Fibroblast of the conjunctiva (primary cell): ENCODE results near the gene GNAO1.

Source experiments
- DNase-seq: peaks from one replicate; pipeline ENCODE4 v3.0.0-alpha.2; 2010; ENCODE audit warnings: low read depth

The GNAO1 gene

DNA sequence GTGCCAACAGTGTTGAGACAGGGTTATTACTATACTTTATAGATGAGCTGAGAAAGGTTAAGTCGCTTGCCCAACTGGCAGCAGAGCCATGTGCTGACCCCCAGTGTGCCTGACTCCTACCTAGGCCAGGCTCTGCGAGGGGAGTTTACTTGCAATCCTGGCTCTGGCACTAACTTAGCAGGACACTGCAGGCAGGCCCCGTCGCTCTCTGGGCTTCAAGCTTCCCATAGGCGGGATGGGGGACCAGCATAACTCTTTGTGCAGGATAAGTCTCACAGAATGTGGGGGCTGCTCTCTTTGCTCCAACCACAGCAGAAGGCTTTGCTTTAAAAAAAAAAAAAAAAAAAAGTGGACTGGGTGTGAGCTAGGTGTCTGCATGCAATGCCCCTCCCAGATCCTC, 102.7 kb downstream of the GNAO1 start:
- DNase-seq = no peak

DNA sequence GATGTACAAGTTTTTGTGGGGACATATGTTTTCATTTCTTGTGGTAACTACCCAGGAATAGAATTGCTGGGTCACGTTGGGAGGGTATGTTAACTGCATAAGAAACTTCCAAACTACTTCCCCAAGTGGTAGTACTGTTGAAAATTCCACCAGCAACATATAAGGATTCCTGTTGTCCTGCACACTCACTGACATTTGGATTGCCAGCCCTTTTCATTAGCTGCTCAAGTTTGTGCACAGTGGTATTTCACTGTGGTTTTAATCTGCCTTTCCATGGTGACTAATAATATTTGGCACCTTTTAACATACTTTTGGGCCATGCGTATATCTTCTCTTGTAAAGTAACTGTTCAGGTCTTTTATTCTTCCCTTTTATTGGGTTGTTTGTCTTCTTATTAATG, 103.3 kb downstream of the GNAO1 start:
- DNase-seq = no peak

DNA sequence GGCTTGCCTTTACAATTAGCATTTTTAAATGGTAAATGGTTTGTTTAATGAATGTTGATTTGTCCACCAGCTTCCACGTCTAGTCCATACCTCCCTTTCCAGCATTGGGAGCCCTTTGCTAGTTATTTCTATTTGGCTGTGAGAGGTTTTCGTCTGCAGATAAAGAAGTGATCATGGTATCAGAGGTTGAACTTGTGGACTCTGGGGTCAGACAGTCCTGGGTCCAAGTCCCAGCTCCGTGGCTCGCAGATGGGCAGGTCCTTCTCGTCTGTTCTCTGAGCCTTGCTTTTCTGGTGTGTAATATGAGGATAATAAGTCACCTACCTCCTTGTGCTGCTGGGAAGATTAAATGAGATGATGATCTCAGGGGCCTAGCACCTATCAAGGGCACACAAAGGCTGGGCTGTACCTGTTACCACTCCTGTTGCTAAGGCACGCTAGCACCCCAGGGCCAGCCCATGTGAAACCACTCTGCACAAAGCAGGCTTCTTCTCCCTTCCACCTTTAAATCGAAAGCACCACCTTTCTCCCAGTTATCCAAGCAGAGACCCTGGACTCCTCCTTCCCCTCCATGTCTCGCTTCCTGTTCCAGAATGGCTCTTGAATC, 103.9 kb downstream of the GNAO1 start:
- DNase-seq = no peak

DNA sequence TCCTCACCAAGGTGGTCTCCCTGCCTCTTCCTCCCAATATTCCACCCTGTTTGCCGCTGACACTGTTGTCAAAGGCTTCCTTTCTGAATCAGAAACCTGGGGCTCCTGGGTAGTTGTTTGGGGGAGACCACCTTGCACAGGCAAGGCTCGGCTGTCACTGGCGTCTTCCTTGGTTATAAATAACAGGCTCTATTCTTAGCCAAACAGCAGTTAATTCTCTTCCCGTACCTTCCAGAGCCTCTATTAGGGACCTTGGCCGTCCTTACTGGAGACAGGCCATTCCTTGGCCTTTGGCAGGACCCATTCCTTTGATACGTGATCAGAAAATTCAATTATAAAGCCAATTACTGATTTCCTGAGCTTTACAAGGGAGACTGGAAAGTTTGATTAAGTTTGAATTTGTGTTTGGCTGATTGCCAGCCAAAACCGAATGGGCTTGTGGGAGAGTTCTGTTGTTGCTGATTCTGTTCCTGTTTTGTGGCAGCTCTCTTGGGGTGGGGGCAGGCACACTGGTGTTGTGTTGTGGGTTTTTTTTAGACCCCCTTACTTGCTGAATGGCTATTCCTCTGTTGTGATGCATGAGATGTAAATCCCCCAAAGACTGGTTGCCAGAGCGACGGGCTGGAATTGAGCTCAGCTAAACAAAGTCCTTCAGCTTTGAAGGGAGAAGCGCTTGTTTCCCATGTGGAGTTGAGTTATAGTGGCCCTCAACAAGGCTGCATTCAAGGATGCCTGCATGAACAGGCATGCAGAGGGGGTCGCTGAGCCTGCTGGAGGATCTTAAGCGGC, 104.6 kb downstream of the GNAO1 start:
- no peak for DNase-seq

DNA sequence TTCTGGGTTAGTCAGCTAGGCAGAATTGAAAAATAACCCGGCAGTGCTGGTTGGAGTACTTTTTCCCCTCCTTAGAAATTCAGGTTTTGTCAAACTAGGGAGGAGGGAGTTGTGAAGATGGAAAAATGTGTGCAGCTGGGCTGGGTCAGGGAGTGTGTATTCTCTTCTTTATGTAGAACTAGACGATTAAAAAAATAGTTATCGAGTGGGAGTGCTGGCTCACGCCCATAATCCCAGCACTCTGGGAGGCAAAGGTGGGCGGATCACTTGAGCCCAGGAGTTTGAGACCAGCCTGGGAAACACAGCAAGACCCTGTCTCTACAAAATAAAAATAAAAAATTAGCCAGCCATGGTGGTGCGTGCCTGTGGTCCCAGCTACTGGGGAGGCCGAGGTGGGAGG, 106.4 kb downstream of the GNAO1 start:
- DNase-seq = no peak

DNA sequence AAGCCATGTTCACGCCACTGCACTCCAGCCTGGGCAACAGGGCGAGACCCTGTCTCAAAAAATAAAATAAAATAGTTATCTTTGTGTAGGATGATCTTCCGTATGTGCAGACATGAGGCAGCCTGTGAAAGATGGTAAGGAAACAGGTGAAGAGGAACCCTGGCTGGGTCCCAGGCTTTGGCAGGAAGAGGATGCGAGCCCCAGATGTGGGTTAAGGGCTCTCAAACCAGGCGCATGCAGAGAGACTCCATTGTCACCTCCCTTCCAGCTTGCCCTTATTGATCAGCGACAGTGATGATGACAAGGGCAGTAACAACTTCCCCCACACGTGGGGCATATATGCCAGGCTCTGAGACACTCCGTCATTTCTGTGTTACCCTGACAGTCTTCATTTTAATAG, 106.8 kb downstream of the GNAO1 start:
- DNase-seq = no peak

DNA sequence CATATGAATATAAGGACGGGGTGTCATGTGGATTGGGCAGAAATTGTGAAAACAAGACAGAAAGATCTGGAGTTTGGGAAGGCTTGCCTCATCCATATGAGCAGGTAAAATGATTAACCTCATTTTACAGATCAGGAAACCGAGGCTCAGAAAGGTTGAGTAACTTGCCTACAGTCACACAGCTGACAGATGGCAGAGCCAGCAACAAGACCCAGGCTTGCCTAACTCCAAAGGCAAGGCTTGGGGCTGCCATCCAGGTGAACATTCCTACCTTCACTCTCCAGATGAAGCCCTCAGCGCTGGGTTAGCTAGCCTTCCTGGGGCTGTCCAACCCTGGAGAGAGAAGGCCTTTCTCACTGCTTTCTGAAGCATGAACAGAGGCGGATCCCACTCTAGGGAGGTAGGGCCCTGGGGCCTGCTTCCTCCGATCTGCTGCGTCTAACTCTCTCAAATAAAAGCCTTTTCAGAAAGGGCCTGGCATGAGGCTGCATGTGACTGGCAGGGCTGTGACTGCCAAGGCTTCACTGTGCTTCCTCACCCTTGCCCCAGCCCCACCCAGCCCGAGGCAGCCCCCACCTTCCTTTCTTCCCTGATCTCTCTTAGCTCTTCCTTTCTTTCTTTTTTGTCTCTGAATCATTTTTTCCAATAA, 107.8 kb downstream of the GNAO1 start:
- DNase-seq = no peak

DNA sequence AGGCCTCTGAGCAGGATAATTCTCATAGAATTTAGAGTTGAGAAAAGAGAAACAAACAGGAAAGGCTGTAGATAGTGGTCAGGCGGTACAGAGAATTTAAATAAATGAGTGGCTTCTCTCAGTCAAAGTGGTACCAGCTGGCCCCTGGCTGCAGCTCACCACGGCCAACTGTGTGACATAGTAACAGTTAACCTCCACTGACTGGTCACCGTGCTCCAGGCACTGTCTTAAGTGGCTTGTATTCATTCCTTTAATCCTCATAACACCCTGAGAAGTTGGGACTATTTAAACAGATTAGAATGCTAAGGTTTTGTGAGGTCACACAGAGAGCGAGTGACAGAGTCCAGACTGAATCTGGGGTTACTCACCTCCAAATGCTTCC, 108.9 kb downstream of the GNAO1 start:
- DNase-seq = no peak

DNA sequence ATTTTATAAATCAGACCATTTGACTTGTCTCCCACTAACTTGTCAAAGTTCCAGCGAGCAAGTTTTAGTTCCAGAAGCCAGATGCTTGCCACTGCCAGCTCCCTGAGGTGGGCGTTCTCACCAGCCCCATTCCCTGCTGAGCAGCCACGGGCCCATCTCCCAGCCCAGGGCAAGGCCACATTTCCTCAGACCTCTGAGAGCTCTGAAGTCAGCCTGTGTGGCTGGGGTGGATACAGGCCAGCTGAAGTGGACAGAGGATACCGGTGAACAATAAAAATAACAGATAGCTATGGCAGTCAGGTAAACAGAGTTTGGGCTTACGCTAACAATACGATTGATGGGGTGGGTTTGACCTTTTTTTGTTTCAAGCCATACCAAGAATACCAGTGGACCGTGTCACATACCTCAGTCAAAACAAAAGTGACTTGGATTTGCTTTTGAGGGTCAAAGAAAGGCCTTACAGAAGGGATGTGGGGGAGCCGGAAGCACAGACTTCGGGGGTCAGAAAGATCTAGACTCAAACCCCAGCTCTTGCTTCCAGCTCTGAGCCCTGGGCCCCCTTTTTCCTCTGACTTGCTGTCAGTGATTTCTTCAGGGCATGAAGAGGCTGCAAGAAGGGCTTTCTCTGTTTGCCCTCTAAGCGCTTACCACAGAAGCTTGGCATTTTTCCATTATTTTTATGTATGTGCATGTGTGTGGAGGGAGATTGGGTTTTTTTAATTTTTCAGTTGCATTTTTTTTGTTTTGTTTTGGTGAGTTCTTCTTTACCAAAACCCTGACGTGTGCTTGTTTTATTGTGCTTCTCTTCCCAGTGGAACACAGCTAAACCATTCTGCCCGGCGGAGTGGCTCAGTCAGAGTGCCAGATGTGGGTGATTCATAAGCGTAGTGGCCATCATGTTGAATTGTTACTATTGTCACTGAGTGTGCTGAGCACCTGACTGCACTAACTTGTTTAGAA, 109.9 kb downstream of the GNAO1 start:
- no peak for DNase-seq

DNA sequence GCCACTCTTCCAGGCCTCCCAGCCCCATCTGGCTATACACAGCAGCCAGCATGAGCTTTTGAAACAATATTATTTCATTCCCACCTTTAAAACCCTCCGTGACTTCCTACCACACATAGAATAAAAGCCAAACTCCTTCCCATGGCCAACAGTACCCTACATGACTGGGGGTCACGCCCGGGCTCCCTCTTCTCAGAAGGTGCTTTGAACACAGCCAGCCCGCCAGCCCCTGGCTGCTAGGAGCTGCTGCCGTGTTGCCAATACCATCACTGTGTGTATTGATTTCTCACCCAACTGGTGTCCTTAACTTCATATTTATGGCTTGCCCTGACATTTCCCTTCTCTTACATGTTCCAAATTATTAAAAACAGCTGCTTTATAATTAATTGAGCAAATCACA, 111.2 kb downstream of the GNAO1 start:
- no peak for DNase-seq

DNA sequence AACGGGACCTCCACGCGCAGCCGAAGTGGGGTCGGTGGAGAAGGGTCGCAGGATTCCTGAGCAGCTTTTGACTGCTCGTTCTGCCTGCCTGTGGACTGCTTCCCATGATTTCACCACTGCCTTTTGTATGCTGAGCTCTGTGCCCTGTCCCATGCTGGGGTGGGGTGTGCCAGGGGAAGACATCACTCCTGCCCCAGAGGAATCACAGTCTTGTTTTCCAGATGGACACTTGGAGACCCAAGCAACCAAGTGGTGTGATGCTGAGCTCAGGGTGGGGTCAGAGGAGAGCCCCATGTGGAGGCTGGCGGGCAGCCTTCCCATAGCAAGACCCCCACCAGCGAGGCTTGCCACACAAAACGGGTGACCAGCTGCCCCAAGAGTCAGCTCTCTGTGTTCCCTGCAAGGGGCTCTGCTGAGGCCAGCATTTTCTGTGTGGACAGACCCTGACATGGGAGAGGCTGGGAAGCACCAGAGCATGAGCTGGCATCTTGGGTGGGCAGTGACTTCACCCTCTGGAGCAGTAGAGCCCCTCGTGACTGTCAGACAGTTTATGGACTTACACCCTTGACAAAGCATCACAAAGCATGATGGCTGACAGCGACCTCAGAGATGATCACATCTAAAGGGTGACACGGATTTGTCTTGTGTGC, 111.9 kb downstream of the GNAO1 start:
- DNase-seq = no peak

DNA sequence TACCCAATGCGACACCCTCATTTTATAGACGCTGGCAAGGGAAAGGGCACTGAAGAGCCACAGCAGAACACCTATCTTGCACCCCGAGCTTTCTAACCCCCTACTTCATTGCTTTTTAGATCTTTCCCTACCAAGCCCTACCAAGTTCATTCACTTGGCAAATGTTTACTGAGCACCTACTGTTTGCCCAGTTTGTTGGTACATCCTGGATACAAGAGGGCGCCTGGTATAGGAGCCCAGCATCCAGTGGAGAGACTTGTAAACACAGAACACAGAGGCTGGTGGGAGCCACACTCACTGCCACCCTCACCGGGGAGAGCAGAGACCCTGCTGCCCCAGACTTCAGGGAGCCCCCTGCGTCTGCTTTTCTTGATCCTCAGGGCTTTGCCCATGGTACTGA, 112.6 kb downstream of the GNAO1 start:
- no peak for DNase-seq

DNA sequence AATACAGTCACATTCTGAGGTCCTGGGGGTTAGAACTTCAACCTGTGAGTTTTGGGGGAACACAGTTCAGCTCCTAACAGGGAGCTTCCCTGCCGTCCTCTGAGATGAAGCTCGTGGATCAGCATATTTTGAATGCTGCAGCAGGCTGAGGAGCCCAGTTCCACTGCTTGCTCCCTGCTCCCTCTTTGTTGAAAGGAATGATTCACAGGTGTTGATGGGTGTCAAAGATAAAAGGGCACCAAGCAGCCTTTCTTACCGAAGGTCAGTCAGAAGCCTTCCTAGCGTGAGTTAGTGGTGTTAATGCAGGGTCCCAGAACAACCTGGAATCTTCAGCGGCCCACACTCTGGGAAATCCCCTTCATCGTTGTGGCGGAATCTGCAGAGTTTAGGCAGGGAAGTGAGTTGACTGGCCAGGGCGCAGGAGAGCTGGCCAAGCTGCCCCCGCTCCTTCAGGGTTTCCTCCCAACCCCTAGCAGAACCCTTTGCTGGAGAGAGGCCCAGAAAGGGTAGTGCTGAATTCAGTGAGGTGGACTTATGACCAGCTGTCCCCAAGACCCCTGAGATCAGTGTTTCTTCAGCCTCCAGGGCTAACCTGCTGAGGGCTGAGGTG, 114.8 kb downstream of the GNAO1 start:
- DNase-seq = no peak

DNA sequence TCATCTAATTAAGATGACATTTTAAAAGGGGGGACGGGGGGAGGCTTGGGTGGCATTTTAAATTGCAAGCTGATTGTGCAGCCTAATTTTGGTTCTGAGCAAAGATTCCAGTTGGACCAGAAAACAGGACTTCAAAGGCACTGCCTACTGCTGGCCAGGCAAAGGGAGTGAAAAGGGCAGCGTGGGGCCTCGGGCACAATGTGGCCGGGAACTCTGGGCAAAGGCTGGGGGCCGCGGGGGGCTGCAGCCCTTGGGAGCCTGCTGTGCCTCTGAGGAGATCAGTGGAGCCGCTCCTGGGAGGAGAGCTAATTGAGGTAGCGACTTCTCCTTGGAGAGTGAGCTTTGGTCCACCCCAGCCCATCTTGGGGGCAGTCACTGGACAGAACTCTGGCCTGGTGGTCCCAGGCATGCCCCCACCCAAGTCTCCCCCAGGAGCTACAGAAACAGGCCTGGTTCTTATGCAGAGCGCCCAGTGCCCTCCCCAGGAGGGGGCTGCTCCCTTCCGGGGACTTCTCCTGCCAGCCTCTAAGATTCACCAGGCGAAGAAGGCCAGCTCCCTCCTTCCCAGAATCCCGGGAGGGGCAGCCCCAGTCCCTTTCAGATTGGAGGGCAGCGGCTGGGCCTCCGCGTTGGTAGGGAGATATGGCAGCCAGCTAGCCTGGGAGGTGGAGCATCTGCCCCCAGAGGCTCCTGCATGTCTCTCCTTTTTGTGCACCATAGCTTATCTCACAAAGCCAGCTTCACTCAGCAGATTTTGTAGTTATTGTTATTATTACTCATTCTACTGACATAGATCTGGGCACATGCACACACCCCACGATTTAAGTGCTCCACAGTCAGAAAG, 115.6 kb downstream of the GNAO1 start:
- DNase-seq = no peak

DNA sequence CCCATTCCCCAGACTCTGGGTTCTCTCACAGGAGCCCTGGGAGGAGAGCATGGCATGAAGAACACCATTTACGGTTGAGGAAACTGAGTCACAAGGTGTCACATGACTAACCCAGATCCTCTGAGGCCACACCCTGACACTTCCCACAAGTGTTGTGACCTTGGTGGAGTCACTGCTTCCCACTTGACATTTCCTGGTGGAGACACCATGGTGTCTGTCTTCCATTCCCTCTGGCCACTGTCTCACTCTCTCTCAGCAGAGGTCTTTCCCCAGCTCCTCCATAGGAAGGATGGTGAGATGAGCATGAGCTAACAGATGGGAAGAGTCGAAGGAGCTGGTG, 116.2 kb downstream of the GNAO1 start:
- no peak for DNase-seq

DNA sequence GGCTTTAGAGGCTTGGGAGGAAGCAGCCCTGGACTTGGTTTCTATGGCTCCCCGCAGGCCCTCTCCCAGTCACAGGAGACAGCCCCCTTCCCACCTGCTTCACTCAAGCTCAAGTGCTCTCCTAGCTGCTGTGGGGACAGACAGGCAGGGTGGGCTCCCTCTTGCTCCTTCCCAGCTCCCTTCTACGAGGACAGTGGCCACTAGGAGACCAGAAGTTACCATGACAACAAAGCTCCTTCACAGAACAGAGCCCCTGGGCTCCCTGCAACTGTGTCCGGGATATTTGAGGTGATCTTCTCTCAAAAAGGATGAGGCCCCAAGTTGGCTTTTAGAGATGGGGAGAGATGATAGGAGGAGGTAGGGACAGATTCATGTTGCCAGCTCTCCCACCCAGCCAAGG, 117.7 kb downstream of the GNAO1 start:
- DNase-seq = no peak

DNA sequence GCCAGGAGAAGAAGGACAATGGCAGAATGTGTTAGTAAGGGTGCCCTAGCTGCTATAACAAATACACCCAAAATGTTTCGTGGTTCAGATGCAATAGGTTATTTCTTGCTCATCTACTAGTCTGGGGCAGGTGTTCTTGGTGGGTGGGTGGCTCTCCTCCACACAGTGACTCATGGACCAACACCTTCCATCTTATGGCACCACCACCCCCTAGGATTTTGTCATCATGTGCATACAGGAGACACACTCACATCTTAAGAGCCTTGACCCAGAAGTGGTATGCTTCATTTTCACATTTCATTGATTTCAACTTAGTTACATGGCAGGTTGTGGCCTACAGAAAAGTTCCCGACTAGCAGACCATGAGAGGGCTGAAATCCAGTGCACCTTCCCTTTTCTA, 119.4 kb downstream of the GNAO1 start:
- no peak for DNase-seq

DNA sequence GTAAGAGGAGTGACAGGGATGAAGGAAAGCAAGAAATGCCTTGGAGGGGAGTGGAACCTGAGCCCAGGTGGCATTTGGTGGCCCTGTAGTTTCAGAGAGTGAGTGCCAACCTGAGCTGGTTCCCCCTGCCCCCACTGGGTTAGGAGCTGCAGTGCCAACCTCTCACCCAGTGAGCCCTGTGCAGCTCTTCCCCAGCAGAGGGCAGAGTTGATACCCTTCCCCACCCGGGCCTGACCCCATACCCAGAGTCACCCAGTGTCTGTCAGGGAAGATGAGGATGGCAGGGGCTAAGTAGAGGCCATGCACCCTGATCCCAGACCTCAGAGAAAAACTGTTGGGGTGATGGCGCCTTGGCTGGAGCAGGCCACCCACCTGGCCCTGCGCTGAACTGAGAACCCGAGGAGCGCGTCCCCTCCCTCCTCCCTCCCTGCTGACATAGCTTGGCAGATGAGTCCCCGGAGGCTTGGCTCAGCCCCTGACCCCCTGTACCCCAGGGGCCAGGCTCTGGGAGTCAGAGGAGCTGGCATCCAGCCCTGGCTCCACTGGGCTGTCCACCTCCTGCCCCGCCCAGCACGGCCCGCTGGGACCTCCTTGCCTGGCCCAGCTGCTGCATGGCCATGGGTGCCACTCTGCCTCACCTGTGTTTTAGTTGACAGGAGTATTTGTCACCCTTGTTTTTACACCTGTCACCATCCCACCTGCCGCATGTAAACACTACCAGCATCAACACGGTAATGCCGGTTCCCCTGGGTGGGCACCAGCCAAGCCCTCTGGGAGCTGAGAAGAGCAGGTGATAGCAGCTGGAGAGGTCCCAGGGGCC, 120.1 kb downstream of the GNAO1 start:
- DNase-seq = no peak

DNA sequence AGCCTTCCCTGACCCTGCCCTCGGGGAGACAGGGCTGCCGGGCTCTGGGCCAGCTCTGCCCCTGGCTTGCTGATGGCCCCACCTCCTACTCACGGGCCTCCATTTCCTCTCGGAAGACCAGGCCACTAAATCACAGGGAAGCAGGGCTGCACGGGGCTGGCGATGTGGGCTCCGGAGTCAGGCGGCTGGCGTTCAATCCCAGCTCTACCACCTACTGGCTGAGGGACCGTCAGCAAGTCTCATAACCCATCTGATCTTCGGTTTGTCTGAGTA, 120.7 kb downstream of the GNAO1 start:
- no peak for DNase-seq

DNA sequence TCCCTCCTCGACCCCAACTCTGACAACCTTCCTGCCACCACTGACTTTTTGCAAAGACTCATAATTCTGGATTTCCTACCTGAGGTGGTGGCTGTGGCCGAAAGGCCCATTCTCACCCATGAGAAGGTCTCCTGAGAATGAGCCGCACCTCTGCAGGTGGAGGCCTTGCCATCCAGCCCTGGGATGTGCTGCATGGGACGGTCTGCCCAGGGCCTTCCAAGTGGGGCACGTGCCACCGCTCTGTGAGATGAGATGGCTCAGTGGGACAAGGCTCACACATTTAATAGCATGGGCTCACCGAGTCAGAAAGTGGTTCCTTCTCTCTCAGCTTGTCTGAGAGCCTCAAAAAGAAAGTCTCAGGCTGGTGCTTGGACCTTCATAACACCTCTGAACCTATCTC, 121.3 kb downstream of the GNAO1 start:
- no peak for DNase-seq
